AG04450 (cell line): ENCODE measurements around the gene MAPK11. TPM values are rescaled to one million over a fixed set of nuclear protein-coding genes. Genes with fewer than 3 reads are reported as not detected.
A peak's percentile ranks its signal among the peaks of the same experiment; 100 is the strongest.

Experiments used
- CTCF ChIA-PET: fragments of 300-600, 350-600 bp; formaldehyde crosslinking; extraction: SDS; loops from one replicate; lab custom pipeline; 2022; ENCODE audit warnings: antibody characterized with exemption, inconsistent platforms; lab: Charles Lee
- POLR2A ChIA-PET: fragments of 350-600 bp; formaldehyde crosslinking; extraction: SDS; loops from one replicate; lab custom pipeline; 2021; ENCODE audit warnings: antibody characterized with exemption, inconsistent platforms; lab: Yijun Ruan, JAX
- DNase-seq: peaks from one replicate; pipeline ENCODE4 v3.0.0-alpha.2; 2011; ENCODE audit warnings: low read depth, low spot score
- H3K27ac ChIP-seq: one replicate; pipeline ENCODE4 v1.5.1; 2012; ENCODE audit warnings: low read depth, low read length, control low read depth
- H3K27me3 ChIP-seq: one replicate; pipeline ENCODE4 v1.6.0; 2012; ENCODE audit warnings: low read length; ENCODE audit not compliant: control insufficient read depth, insufficient read depth
- H3K4me3 ChIP-seq: 2 replicates; pipeline ENCODE4 v1.5.1; 2011; ENCODE audit warnings: mild to moderate bottlenecking, low read depth, low read length, control low read depth
- H3K9me3 ChIP-seq: 2 replicates; pipeline ENCODE4 v1.5.1; 2012; ENCODE audit warnings: low read length; ENCODE audit not compliant: control insufficient read depth, insufficient read depth
- CTCF ChIP-seq: IDR thresholded peaks from 2 replicates; pipeline ENCODE4 v1.5.1; 2011; ENCODE audit warnings: low read depth, low read length, control low read depth, inconsistent platforms
- polyA plus RNA-seq: library from polyadenylated mRNA; depleted of rRNA; stranded (reverse); fragments of >200 nt; gene quantifications from 2 replicates; pipeline ENCODE4 v1.2.3, GENCODE V29; 2011

MAPK11 gene
- polyA plus RNA-seq, 1 experiment = 6.7 TPM

GRCh38 chr22:50278956-50279619 is 8.9 kb upstream of the MAPK11 start:
- CTCF ChIA-PET = interaction anchor here (1.5 kb wide), 1 partner anchor 63 kb away, joined by 4 read pairs; no protein-coding TSS in a partner anchor
- DNase-seq = no peak
- no peaks in the 10 kb centered on the region for H3K27me3 ChIP-seq
- H3K27ac ChIP-seq = no peak overlapping the region
- TF ChIP-seq CTCF = no peak
- no peak overlapping the region for H3K4me3 ChIP-seq
- POLR2A ChIA-PET = no interaction called here
- peaks cover 16% of the 10 kb centered on the region; the same call in 1 of the 2 replicates for H3K9me3 ChIP-seq

- Histone ChIP-seq H3K9me3 (peaks cover 15% of the 10 kb centered on the region; the same call in 1 of the 2 replicates), H3K4me3 (no peak overlapping the region), H3K27ac (no peak overlapping the region), H3K27me3 (no peaks in the 10 kb centered on the region)
- TF ChIP-seq CTCF = no peak
- DNase-seq = no peak
- CTCF ChIA-PET = interaction anchor here (1.5 kb wide), 1 partner anchor 64 kb away, joined by 4 read pairs; no protein-coding TSS in a partner anchor
- POLR2A ChIA-PET = no interaction called here
These were observed 8.3 kb upstream of the MAPK11 start for GRCh38 chr22:50278461-50278860.

GRCh38 chr22:50277761-50278160 is 7.6 kb upstream of the MAPK11 start:
- TF ChIP-seq CTCF = no peak
- no peak overlapping the region for H3K4me3 ChIP-seq
- peaks cover 15% of the 10 kb centered on the region; the same call in 1 of the 2 replicates for H3K9me3 ChIP-seq
- POLR2A ChIA-PET = no interaction called here
- no peaks in the 10 kb centered on the region for H3K27me3 ChIP-seq
- CTCF ChIA-PET = no interaction called here
- no peak overlapping the region for H3K27ac ChIP-seq
- DNase-seq = no peak

- Histone ChIP-seq H3K27me3 (no peaks in the 10 kb centered on the region), H3K4me3 (no peak overlapping the region), H3K27ac (no peak overlapping the region), H3K9me3 (peaks cover 15% of the 10 kb centered on the region; the same call in 1 of the 2 replicates)
- POLR2A ChIA-PET = interaction anchor here (0.8 kb wide), 1 partner anchor 9 kb away, joined by 6 read pairs; no protein-coding TSS in a partner anchor
- no peak for DNase-seq
- peak; percentile 35 for TF ChIP-seq CTCF
- CTCF ChIA-PET = interaction anchor here (0.6 to 1.6 kb wide), 4 partner anchors 13 to 66 kb away, joined by 4 to 7 read pairs (median 4); no protein-coding TSS in a partner anchor
These were observed 6.0 kb upstream of the MAPK11 start for GRCh38 chr22:50276143-50276542.
